ENCODE results near the gene IQCK.
"Not testable (repeated sequence)": the region's sequence is repeated elsewhere in the genome, so short reads cannot be mapped to it uniquely, and the experiment has no call there.

Gene IQCK, protein sequence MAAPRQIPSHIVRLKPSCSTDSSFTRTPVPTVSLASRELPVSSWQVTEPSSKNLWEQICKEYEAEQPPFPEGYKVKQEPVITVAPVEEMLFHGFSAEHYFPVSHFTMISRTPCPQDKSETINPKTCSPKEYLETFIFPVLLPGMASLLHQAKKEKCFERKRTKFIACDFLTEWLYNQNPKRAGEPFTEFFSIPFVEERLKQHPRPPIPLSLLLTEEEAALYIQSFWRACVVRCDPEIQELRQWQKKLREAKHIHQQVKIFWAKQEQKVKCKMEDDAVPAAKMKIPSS

GRCh38 chr16:19717741-19718623, at the start of gene IQCK, which contains the start of gene KNOP1:
Gene IQCK (plus strand): TSS chr16:19718271. CDS start chr16:19718307, 36 bp downstream.
Gene KNOP1 (minus strand): TSS chr16:19718227. CDS start chr16:19715035, 3,192 bp downstream.
- peak; percentile 92 for DNase-seq

DNA sequence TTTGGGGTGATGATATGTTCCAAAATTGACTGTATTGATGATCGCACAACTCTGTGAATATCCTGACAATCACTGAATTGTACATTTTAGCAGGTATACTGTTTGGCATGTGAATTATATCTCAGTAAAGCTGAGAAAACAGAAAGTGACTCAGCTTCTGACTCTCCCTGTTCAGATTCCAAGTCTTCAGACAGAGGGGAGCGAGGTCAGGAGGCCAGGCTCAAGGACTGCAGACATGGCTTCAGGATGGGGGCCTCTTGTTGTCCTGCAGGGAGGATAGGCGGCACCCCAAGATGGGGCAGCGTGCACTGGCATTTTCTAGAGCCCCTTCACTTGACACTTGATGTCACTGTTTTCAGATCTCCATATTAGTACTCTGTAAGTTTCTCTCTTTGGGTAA, 45.7 kb upstream of the IQCK start:
- DNase-seq = no peak

DNA sequence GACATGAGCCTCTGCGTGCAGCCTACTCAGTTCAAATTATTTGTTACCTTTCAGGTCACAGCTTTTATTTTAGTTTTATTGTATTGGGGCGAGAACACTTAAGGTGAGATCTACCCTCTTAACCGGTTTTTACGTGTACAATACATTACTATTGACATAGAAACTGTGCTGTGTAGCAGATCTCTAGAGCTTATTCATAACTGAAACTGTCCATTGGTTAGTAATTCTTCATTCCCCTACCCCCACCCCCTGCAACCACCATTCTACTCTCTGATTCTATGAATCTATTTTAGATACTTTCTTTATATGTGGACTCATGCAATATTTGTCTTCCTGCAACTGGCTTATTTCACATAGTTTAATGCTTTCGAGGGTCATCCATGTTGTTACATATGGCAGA, 43.6 kb upstream of the IQCK start:
- no peak for DNase-seq

GRCh38 chr16:19677402-19677801, 40.7 kb upstream of the IQCK start:
- no peak for DNase-seq

- DNase-seq = no peak
Measured at GRCh38 chr16:19678804-19679203, 39.3 kb upstream of the IQCK start.

DNA sequence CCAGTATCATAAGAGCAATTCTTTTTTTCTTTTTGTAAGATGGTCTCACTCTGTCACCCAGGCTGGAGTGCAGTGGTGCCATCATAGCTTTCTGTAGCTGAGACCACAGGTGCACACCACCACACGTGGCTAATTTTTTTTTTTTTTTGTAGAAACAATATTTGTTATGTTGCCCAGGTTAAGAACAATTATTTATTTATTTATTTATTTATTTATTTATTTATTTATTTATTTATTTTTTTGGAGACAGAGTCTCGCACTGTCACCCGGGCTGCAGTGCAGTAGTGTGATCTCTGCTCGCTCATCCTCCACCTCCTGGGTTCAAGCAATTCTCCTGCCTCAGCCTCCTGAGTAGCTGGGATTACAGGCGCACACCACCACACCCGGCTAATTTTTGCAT, 38.8 kb upstream of the IQCK start:
- DNase-seq = not testable (repeated sequence)

- DNase-seq = no peak
Measured at GRCh38 chr16:19680881-19681340, 37.2 kb upstream of the IQCK start.

DNA sequence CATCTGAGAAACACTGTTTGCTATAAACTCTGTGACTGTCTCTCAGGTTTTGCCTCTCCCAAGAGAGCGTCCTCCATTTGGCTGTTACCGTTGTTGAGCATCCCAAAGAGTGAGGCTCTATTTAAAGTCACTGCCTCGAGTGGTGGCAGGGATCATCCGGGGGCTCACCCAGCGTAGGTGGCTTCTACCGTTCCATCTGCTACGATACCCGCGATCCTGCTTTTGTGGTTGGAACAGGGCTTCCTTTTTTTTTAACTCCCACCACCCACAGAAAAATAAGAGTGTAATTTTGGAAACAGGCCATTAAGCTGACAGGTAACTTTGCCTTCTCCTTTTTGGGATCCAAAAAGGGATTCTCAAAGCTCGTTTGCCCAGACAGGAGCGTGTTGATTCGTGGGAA, 36.4 kb upstream of the IQCK start:
- DNase-seq = no peak

DNA sequence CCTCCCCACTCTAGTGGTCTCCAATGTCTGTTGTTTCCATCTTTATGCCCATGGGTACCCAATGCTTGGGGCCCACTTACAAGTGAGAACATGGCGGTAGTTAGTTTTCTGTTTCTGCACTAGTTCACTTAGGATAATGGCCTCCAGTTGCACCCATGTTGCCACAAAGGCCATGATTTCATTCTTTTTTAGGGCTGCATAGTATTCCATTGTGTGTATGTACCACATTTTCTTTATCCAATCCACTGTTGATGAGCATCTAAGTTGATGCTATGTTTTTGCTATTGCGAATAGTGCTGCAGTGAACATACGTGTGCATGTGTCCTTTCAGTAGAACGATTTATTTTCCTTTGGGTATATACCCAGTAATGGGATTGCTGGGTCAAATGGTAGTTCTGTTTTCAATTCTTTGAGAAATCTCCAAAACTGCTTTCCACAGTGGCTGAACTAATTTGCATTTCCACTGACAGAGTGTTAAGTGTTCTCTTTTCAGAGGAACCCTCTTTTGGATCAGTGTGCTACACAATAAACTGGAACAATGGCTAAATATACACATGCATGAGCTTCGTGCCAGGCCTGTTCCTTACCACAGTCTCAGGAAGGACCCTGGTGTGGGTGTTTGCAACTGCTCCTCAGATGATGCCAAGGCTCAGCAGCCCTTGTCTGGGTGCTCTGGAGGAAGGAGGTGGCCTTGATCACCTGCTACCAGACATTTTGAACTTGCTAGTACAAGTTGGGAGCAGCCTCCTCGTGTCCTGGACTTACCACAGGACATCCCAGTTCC, 34.4 kb upstream of the IQCK start:
- no peak for DNase-seq

DNA sequence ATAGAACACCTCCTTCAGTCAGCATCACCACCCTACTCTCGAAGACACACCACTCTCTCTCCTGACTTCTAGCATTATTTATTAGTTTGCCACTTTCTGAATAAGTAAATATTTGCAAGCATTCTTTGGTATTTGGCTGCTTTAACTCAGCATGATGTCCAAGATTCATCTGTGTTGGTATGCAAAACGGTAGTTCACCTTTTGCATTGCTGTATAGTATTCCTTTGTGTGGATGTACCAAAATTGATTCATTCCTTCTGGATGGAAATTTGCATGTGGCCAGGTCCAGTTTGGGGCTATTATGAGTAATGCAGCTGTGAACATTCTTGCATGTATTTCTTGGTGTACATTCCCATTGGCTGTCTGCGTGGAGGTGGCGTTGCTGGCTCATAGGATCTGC, 32.9 kb upstream of the IQCK start:
- DNase-seq = no peak

DNA sequence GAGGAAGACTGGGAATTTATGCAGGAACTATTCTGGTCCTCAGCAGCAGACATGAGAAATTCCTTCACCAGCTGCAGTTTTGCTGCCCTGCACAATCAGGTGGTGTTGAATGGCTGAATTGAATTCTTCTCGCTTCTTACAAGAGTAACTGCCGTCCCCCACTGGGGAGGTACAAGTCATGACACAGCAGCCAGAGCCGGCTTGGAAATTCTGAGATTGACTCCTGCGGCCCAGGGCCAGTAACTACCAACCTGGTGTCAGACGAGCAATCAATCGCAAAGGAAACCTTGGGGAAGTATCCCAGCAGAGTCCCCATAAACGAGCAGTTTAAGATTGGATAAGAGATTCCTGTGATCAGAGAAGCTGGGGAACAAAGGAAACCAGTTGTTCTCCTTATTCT, 30.8 kb upstream of the IQCK start:
- DNase-seq = no peak

- no peak for DNase-seq
Measured at GRCh38 chr16:19688396-19689024, 29.6 kb upstream of the IQCK start.

GRCh38 chr16:19689342-19689741, 28.7 kb upstream of the IQCK start:
- no peak for DNase-seq

GRCh38 chr16:19690196-19690595, 27.9 kb upstream of the IQCK start:
- DNase-seq = no peak

DNA sequence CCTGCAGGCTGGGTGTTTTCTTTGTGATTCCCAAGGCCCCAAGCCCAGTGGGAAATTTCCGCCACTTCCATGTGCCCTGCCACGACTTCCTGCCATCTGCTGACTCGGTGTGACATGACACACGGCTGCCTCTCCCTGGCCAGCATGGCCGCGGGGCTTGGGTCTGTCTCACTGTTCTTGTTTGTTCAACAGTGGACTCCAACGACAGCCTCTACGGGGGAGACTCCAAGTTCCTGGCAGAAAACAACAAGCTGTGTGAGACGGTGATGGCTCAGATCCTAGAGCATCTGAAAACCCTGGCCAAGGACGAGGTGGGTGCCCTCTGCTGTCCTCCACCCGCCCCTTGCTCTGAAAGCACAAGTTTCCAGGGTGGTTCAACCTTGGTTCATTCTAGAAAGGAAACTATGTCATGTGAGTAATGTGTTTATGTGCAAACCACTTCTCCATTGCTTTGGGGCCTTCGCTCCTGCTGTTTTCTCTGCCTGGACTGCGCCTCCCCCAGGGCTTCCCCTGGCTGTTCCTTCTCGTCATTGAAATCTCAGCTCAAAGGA, 26.8 kb upstream of the IQCK start:
- DNase-seq = no peak

DNA sequence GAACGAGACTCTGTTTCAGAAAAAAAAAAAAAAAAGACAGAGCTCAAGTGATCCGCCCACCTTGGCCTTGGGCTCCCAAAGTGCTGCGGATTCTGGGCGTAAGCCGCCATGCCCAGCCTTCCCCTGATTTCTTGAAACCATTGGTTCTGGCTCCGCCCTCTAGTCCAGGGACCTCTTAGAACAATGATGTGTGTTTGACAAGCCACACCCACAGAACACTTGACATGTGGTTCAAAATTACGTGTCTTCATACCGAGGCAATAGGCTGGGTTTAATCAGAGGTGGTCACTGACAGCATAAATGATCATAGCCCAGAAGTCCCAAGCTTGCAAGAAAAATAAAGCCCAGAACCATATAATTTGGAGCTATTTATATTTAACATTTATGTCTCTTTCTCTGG, 23.1 kb upstream of the IQCK start:
- no peak for DNase-seq

DNA sequence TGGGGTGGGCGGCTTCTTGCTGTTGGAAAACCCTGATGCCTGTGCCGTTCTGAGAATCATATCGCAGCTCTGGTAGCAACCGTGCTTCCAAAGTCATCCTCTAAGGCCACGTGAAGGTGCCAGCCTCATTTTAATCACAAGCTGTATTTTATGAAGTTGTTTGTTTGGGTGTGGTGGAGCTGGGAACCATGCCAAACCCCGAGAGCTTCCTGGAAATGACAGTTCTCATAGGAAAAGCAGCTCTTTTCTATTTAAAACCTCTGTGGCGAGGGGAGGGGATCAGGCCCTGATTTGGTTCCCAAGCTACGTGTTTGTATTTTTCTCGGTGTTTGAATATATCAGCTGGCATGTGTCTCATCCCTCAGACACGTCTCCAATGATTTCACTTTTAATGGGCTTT, 21.7 kb upstream of the IQCK start:
- DNase-seq = peak; percentile 44

GRCh38 chr16:19696961-19697360, 21.1 kb upstream of the IQCK start:
- no peak for DNase-seq

- no peak for DNase-seq
Measured at GRCh38 chr16:19697756-19698318, 20.2 kb upstream of the IQCK start.

GRCh38 chr16:19698480-19699465, 19.3 kb upstream of the IQCK start:
- DNase-seq = no peak

DNA sequence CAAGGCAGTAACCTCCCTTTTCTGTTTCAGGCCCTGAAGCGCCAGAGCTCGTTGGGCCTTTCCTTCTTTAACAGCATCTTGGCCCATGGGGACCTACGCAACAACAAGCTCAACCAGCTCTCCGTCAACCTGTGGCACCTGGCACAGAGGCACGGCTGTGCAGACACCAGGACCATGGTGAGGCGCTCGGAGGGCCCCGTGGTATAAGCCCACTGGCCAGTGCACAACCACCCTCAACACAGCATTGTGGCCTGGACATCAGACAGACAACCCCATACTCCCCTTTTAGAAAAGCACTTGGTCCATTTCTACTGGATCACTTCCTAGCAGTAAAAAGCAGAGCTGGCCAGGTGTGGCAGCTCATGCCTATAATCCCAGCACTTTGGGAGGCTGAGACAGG, 18.6 kb upstream of the IQCK start:
- DNase-seq = no peak
